IPS DF 6.9 (cell line): ENCODE results near the gene ZNF215.

Source experiments
- DNase-seq: peaks from one replicate; pipeline ENCODE4 v3.0.0-alpha.2; 2013; ENCODE audit warnings: low read depth, low spot score
- H3K27ac ChIP-seq: one replicate; pipeline ENCODE4 v1.5.1; 2013; ENCODE audit warnings: low read length, control low read depth
- H3K27me3 ChIP-seq: 2 replicates; pipeline ENCODE4 v1.6.1; 2013; ENCODE audit warnings: mild to moderate bottlenecking, low read length; ENCODE audit not compliant: control insufficient read depth, insufficient read depth
- H3K36me3 ChIP-seq: 2 replicates; pipeline ENCODE4 v1.6.1; 2013; ENCODE audit warnings: low read length; ENCODE audit not compliant: control insufficient read depth, insufficient read depth
- H3K4me1 ChIP-seq: 2 replicates; pipeline ENCODE4 v1.6.1; 2013; ENCODE audit warnings: low read length; ENCODE audit not compliant: control insufficient read depth, insufficient read depth
- H3K4me3 ChIP-seq: 2 replicates; pipeline ENCODE4 v1.5.1; 2013; ENCODE audit warnings: mild to moderate bottlenecking, low read length
- H3K9me3 ChIP-seq: 2 replicates; pipeline ENCODE4 v1.6.1; 2013; ENCODE audit warnings: low read length, inconsistent platforms; ENCODE audit not compliant: control insufficient read depth, insufficient read depth
- WGBS: extraction: QIAGEN DNeasy Blood & Tissue Kit; methylation state at CpG from one replicate; pipeline ENCODE4 v1.1.7; 2013; ENCODE audit warnings: mixed read lengths, missing lambda C conversion rate; ENCODE audit not compliant: insufficient read length, insufficient coverage; 5-methylcytosine and 5-hydroxymethylcytosine counted together

ZNF215 gene

DNA sequence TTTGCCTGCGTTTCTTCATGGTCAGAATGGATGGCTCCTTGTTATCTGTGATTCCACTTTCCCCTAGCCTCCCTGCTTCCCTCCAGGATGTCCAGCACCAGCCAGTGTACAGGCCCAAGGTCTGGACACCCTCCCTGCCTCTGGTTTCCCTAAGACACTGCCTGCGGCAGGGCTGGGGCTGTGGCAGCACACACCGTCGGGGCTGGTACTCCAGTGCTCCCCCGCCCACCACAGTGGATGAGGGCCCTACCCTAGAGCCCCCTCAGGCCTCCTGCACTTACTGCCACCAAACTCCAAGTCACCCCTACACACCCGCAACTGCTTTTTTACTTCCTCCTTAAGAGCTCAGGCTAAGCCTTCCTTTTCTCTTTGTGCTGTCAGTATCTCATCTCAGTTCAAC is 65.0 kb downstream of the ZNF215 start:
- Histone ChIP-seq H3K27ac (no peak overlapping the region), H3K9me3 (no peaks in the 10 kb centered on the region), H3K36me3 (no peaks in the 10 kb centered on the region), H3K4me3 (no peak overlapping the region), H3K27me3 (no peaks in the 10 kb centered on the region), H3K4me1 (no peaks in the 10 kb centered on the region)
- DNase-seq = no peak
- no CpG with 5 or more reads among the region's 6 CpGs for WGBS

DNA sequence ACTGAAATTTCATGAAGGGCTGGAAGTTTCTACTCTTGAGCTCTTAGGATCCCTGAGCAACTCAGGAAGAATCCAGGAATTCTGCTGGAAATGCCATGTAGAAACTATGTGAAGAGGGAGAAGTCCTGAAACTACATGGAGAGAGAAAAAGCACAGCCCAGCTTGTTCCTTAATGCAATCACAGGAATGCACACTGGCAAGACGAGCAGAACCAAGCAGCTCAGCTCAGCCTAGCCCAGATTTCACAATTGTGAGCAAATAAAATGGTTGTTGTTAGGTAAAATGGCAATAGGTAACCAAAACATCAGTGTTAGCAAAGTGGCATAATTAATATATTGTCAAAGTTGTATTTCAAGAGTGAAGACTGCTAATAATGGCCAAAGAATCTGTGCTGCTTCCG is 65.8 kb downstream of the ZNF215 start:
- no peaks in the 10 kb centered on the region for H3K9me3 ChIP-seq
- no peaks in the 10 kb centered on the region for H3K27me3 ChIP-seq
- H3K4me1 ChIP-seq = no peaks in the 10 kb centered on the region
- H3K27ac ChIP-seq = no peak overlapping the region
- DNase-seq = no peak
- no peak overlapping the region for H3K4me3 ChIP-seq
- WGBS = no CpG with 5 or more reads among the region's 2 CpGs
- H3K36me3 ChIP-seq = no peaks in the 10 kb centered on the region

DNA sequence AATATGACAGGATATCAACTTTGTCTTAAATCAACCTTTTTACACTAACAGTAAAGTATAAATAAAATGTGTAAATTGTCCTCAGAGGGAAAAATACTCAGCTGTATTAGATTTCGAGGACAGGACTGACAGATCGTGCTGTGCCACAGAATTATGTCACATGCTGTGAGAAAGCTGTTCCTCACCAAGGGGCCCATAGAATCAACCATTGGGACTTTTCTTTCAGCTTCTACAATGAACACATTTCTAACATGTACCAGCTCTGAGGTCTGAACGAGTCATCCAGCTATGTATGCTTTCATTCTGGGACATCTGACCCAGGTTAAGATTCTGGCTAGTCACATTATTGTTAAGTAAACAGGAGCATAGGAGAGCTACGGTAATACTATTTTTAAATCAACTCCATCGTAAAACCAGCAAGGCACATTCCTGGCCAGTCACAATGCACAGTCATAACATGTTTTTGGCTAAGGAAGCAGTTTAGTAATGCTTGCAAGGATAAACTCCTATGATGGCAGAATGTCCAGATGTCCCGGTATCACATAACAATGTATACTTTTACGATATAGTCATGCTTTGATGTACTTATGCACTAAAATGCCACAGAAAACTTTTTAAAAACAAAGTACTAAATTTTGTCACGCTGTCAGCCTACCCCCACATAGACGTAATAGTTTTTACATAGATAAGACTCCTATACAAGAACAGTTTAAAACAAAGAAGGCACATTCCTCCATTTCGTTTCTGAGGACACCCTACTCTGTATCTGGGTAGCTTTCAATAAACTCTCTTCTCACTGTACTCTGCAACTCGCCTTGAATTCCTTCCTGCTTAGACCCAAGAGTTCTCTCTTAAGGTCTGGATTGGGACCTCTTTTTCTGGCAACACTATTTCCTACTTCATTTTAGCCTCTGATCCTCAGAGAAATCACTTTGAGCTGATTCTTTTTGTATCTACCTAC is 66.5 kb downstream of the ZNF215 start:
- WGBS = no CpG with 5 or more reads among the region's 11 CpGs
- no peak for DNase-seq
- no peak overlapping the region for H3K27ac ChIP-seq
- no peaks in the 10 kb centered on the region for H3K9me3 ChIP-seq
- no peak overlapping the region for H3K4me3 ChIP-seq
- H3K4me1 ChIP-seq = no peaks in the 10 kb centered on the region
- H3K27me3 ChIP-seq = no peaks in the 10 kb centered on the region
- no peaks in the 10 kb centered on the region for H3K36me3 ChIP-seq

GRCh38 chr11:6995703-6996102 is 69.5 kb downstream of the ZNF215 start:
- Histone ChIP-seq H3K4me3 (no peak overlapping the region), H3K36me3 (no peaks in the 10 kb centered on the region), H3K4me1 (no peaks in the 10 kb centered on the region), H3K9me3 (no peaks in the 10 kb centered on the region), H3K27me3 (no peaks in the 10 kb centered on the region), H3K27ac (no peak overlapping the region)
- DNase-seq = no peak

DNA sequence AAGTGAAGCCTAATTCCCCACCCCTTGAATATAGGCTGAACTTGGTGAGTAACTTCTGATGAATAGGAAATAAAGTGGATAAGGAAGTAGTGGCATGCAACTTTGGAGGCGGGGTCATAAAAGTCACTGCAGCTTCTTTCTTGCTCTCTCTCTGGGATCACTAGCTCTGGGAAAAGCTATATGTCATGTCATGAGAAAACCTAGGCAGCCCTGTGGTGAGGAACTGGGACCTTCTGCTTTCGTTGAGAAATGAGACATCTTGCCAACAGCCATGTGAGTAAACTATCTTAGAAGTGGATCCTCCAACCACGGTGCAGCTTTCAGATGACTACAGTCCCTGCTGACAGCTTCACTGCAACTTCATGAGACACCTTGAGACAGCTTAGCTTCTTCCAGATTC is 78.3 kb downstream of the ZNF215 start:
- Histone ChIP-seq H3K36me3 (no peaks in the 10 kb centered on the region), H3K4me3 (no peak overlapping the region), H3K27ac (no peak overlapping the region), H3K9me3 (no peaks in the 10 kb centered on the region), H3K4me1 (no peaks in the 10 kb centered on the region), H3K27me3 (no peaks in the 10 kb centered on the region)
- no CpG with 5 or more reads among the region's 3 CpGs for WGBS
- DNase-seq = no peak
